IMR-90 (cell line): ENCODE measurements around the gene LRP5. TPM values are rescaled to one million over a fixed set of nuclear protein-coding genes. Genes with fewer than 3 reads are reported as not detected.

Experiments
- ATAC-seq: fragments of 200-7000 bp; cut with Tn5 transposase; 2 replicates; pipeline ENCODE4 v1.9.1; 2020; ENCODE audit warnings: low read depth, mild to moderate bottlenecking, moderate library complexity
- BruUV-seq: library from RNA; stranded (reverse); fragments of 400-500 nt; replicated peaks from 2 replicates; lab custom pipeline; 2021; lab: Mats Ljungman, UMichigan
- CTCF ChIA-PET: fragments of 300-600 bp; formaldehyde crosslinking; extraction: SDS; loops from one replicate; lab custom pipeline; 2021; ENCODE audit warnings: antibody characterized with exemption; lab: Yijun Ruan, JAX
- POLR2A ChIA-PET: fragments of 300-600 bp; sonication (Branson Sonifier 250); formaldehyde crosslinking; loops from one replicate; lab custom pipeline; 2022; ENCODE audit warnings: antibody characterized with exemption; ENCODE audit not compliant: unreplicated experiment; lab: Charles Lee
- DNase-seq: peaks from one replicate; pipeline ENCODE4 v3.0.0; 2013
- H2AFZ ChIP-seq: replicated peaks from 2 replicates; pipeline ENCODE3; 2013; ENCODE audit warnings: low read length, mild to moderate bottlenecking; ENCODE audit not compliant: poor library complexity
- H2AK5ac ChIP-seq: 2 replicates; pipeline ENCODE4 v1.6.1; 2013; ENCODE audit warnings: low read depth, low read length, inconsistent platforms
- H2AK9ac ChIP-seq: replicated peaks from 2 replicates; pipeline ENCODE3; 2013; ENCODE audit warnings: mild to moderate bottlenecking, low read depth, low read length, moderate library complexity; ENCODE audit not compliant: poor library complexity
- H2BK120ac ChIP-seq: 2 replicates; pipeline ENCODE4 v1.6.1; 2013; ENCODE audit warnings: low read depth, low read length, inconsistent platforms
- H2BK15ac ChIP-seq: 3 replicates; pipeline ENCODE4 v1.6.1; 2013; ENCODE audit warnings: low read depth, low read length, inconsistent platforms
- H2BK20ac ChIP-seq: 2 replicates; pipeline ENCODE4 v1.6.1; 2013; ENCODE audit warnings: low read depth, mild to moderate bottlenecking, inconsistent platforms, low read length, moderate library complexity
- H2BK5ac ChIP-seq: 2 replicates; pipeline ENCODE4 v1.6.1; 2013; ENCODE audit warnings: mild to moderate bottlenecking, low read depth, low read length, inconsistent platforms; ENCODE audit not compliant: poor library complexity, severe bottlenecking
- H3K14ac ChIP-seq: replicated peaks from 2 replicates; pipeline ENCODE4 v1.6.1; 2013; ENCODE audit warnings: low read depth, low read length, inconsistent platforms
- H3K18ac ChIP-seq: 2 replicates; pipeline ENCODE4 v1.6.1; 2013; ENCODE audit warnings: low read depth, low read length, control low read depth
- H3K23ac ChIP-seq: 2 replicates; pipeline ENCODE4 v1.6.1; 2013; ENCODE audit warnings: low read depth, low read length, inconsistent platforms
- H3K27ac ChIP-seq: 2 replicates; pipeline ENCODE4 v1.5.1; 2013; ENCODE audit warnings: mild to moderate bottlenecking, control low read depth, low read length; ENCODE audit not compliant: insufficient read depth
- H3K27me3 ChIP-seq: 2 replicates; pipeline ENCODE4 v1.6.1; 2013; ENCODE audit warnings: low read length; ENCODE audit not compliant: control insufficient read depth, insufficient read depth
- H3K36me3 ChIP-seq: 2 replicates; pipeline ENCODE4 v1.6.1; 2013; ENCODE audit warnings: low read length, mixed read lengths; ENCODE audit not compliant: control insufficient read depth, insufficient read depth
- H3K4ac ChIP-seq: 2 replicates; pipeline ENCODE4 v1.6.1; 2013; ENCODE audit warnings: low read depth, low read length, inconsistent platforms
- H3K4me1 ChIP-seq: 2 replicates; pipeline ENCODE4 v1.6.1; 2013; ENCODE audit warnings: low read length, mixed read lengths; ENCODE audit not compliant: control insufficient read depth, insufficient read depth
- H3K4me2 ChIP-seq: 2 replicates; pipeline ENCODE4 v1.6.1; 2013; ENCODE audit warnings: low read depth, mild to moderate bottlenecking, control low read depth, low read length, moderate library complexity
- H3K4me3 ChIP-seq: 2 replicates; pipeline ENCODE4 v1.5.1; 2013; ENCODE audit warnings: low read depth, mild to moderate bottlenecking, control low read depth, low read length, moderate library complexity; ENCODE audit not compliant: insufficient read depth
- H3K56ac ChIP-seq: 2 replicates; pipeline ENCODE4 v1.6.1; 2013; ENCODE audit warnings: low read length, inconsistent platforms; ENCODE audit not compliant: insufficient read depth; ENCODE audit errors: extremely low read depth
- H3K79me1 ChIP-seq, 2 experiments: 2 replicates each; pipeline ENCODE4 v1.6.1; 2013; ENCODE audit warnings: low read length in 2 of 2, inconsistent platforms in 1 of 2, low read depth in 1 of 2
- H3K9ac ChIP-seq: 2 replicates; pipeline ENCODE4 v1.6.1; 2013; ENCODE audit warnings: low read depth, low read length, control low read depth
- H3K9me1 ChIP-seq: 2 replicates; pipeline ENCODE4 v1.6.1; 2013; ENCODE audit warnings: low read length, inconsistent platforms; ENCODE audit not compliant: insufficient read depth
- H3K9me3 ChIP-seq: 2 replicates; pipeline ENCODE4 v1.6.1; 2013; ENCODE audit warnings: low read length; ENCODE audit not compliant: control insufficient read depth, insufficient read depth
- H4K20me1 ChIP-seq: 2 replicates; pipeline ENCODE4 v1.6.1; 2013; ENCODE audit warnings: low read length, inconsistent platforms; ENCODE audit not compliant: insufficient read depth
- H4K5ac ChIP-seq: 2 replicates; pipeline ENCODE4 v1.6.1; 2013; ENCODE audit warnings: mild to moderate bottlenecking, low read depth, low read length, control low read depth
- H4K8ac ChIP-seq, 2 experiments: 2 replicates each; pipeline ENCODE4 v1.6.1; 2013; ENCODE audit warnings: low read depth in 2 of 2, low read length in 2 of 2, control low read depth in 1 of 2, inconsistent platforms in 1 of 2
- H4K91ac ChIP-seq: 2 replicates; pipeline ENCODE4 v1.6.1; 2013; ENCODE audit warnings: low read depth, low read length, inconsistent platforms; ENCODE audit not compliant: insufficient read depth
- CEBPB ChIP-seq: IDR thresholded peaks from 2 replicates; pipeline ENCODE4 v1.6.1; 2012; ENCODE audit warnings: low read depth, low read length, improper control_type of control experiment
- ELK1 ChIP-seq: fragments of 150-350 bp; IDR thresholded peaks from 2 replicates; pipeline ENCODE4 v1.6.1; 2016; ENCODE audit warnings: low read depth, mild to moderate bottlenecking, low read length, moderate library complexity, borderline replicate concordance
- MAFK ChIP-seq: IDR thresholded peaks from 2 replicates; pipeline ENCODE4 v1.6.1; 2012; ENCODE audit warnings: low read depth, low read length, improper control_type of control experiment
- MAZ ChIP-seq: IDR thresholded peaks from 2 replicates; pipeline ENCODE4 v1.6.1; 2012; ENCODE audit warnings: low read depth, mild to moderate bottlenecking, low read length, improper control_type of control experiment, moderate library complexity, borderline replicate concordance
- MXI1 ChIP-seq: IDR thresholded peaks from 2 replicates; pipeline ENCODE4 v1.6.1; 2012; ENCODE audit warnings: low read depth, mild to moderate bottlenecking, low read length, moderate library complexity, borderline replicate concordance
- NFE2L2 ChIP-seq: fragments of 150-350 bp; IDR thresholded peaks from 2 replicates; pipeline ENCODE4 v1.6.1; 2016; ENCODE audit warnings: low read depth, mild to moderate bottlenecking, low read length
- POLR2A ChIP-seq: IDR thresholded peaks from 2 replicates; pipeline ENCODE4 v1.6.1; 2012; ENCODE audit warnings: mild to moderate bottlenecking, low read depth, low read length
- RCOR1 ChIP-seq: IDR thresholded peaks from 2 replicates; pipeline ENCODE4 v1.6.1; 2012; ENCODE audit warnings: mild to moderate bottlenecking, low read length, improper control_type of control experiment; ENCODE audit not compliant: insufficient replicate concordance
- RFX5 ChIP-seq: IDR thresholded peaks from 2 replicates; pipeline ENCODE4 v1.8.0; 2012; ENCODE audit warnings: low read depth, mild to moderate bottlenecking, low read length, moderate library complexity
- WGBS, 2 experiments: methylation state at CpG; one replicate each; pipeline versions ENCODE4 v1.1.5 to v1.1.7; 2013; ENCODE audit warnings: missing lambda C conversion rate in 2 of 2; ENCODE audit not compliant: insufficient read length in 1 of 2; ENCODE audit errors: extremely low coverage in 2 of 2; 5-methylcytosine and 5-hydroxymethylcytosine counted together
- dilution Hi-C: fragments of 300-500 bp; cut with HindIII; formaldehyde crosslinking; loops from one replicate; pipeline ENCODE4 v1.14.3; 2018; ENCODE audit warnings: low sequenced_read_pairs; ENCODE audit not compliant: unreplicated experiment
- in situ Hi-C: fragments of 300-500 bp; cut with MboI; formaldehyde crosslinking; loops from 3 replicates; pipeline ENCODE4 v1.14.3; 2019; ENCODE audit warnings: low sequenced_read_pairs, inconsistent platforms, mixed read lengths
- intact Hi-C: fragments of 100-400 bp; cut with micrococcal nuclease; formaldehyde crosslinking; loops from 2 replicates; pipeline ENCODE4 v1.10.0; 2022
- polyA plus RNA-seq, 3 experiments: library from polyadenylated mRNA; depleted of rRNA; stranded (reverse); fragments of >200 nt; gene quantifications; 2 replicates each; pipeline ENCODE4 v1.2.3, GENCODE V29; 2012; ENCODE audit warnings: low replicate concordance in 1 of 3
- total RNA-seq: library from RNA; depleted of rRNA; stranded (reverse); fragments of >200 nt; gene quantifications from 2 replicates; pipeline ENCODE4 v1.2.3, GENCODE V29; 2012
- TF ChIP-seq, protein P1 (sequence below): conservative IDR thresholded peaks from 2 replicates; pipeline ENCODE4 v1.5.1; 2012; ENCODE audit warnings: mild to moderate bottlenecking, low read depth, low read length, improper control_type of control experiment
- TF ChIP-seq, protein P2 (sequence below): fragments of 150-350 bp; IDR thresholded peaks from 2 replicates; pipeline ENCODE4 v1.6.1; 2017; ENCODE audit warnings: mild to moderate bottlenecking, antibody characterized with exemption, low read length, low read depth

Gene LRP5
- total and polyA plus RNA-seq, 2 of the 4 experiments (the other 2 are of a cell fraction): 10.4 to 15.0 TPM

- ATAC-seq (no peak), DNase-seq (no peak)
- Histone ChIP-seq H3K36me3 (peaks cover 51% of the 10 kb centered on the region), H2AFZ (peak overlapping the region; percentile 21), H2BK120ac (no peak overlapping the region), H4K91ac (no peak overlapping the region), H3K14ac (no peak overlapping the region), H3K9me3 (peaks cover 14% of the 10 kb centered on the region), H3K9me1 (peaks cover 5% of the 10 kb centered on the region; the same call in 1 of the 2 replicates), H3K23ac (no peak overlapping the region), H3K27ac (no peak overlapping the region), H3K4ac (no peak overlapping the region), H3K9ac (no peak overlapping the region), H3K4me3 (no peak overlapping the region), H4K20me1 (no peaks in the 10 kb centered on the region), H3K56ac (no peak overlapping the region), H2BK5ac (no peak overlapping the region), H2AK9ac (no peak overlapping the region), H4K8ac (no peak overlapping the region), H3K4me1 (peaks cover 1% of the 10 kb centered on the region), H3K27me3 (no peaks in the 10 kb centered on the region), H4K5ac (no peak overlapping the region), H3K4me2 (no peak overlapping the region), H2BK15ac (no peak overlapping the region), H2BK20ac (no peak overlapping the region), H3K79me1 (no peaks in the 10 kb centered on the region), H3K18ac (no peak overlapping the region), H2AK5ac (no peak overlapping the region)
- ChIA-PET POLR2A (no interaction called here), CTCF (no interaction called here)
- intact Hi-C loops (no loop called here), dilution Hi-C loops (no loop called here), in situ Hi-C loops (no loop called here)
- TF ChIP-seq NFE2L2 (no peak), RCOR1 (no peak), RFX5 (no peak), CEBPB (no peak), POLR2A (no peak), MXI1 (no peak), MAFK (no peak), ELK1 (no peak), MAZ (no peak)
- TF ChIP-seq, protein P1, sequence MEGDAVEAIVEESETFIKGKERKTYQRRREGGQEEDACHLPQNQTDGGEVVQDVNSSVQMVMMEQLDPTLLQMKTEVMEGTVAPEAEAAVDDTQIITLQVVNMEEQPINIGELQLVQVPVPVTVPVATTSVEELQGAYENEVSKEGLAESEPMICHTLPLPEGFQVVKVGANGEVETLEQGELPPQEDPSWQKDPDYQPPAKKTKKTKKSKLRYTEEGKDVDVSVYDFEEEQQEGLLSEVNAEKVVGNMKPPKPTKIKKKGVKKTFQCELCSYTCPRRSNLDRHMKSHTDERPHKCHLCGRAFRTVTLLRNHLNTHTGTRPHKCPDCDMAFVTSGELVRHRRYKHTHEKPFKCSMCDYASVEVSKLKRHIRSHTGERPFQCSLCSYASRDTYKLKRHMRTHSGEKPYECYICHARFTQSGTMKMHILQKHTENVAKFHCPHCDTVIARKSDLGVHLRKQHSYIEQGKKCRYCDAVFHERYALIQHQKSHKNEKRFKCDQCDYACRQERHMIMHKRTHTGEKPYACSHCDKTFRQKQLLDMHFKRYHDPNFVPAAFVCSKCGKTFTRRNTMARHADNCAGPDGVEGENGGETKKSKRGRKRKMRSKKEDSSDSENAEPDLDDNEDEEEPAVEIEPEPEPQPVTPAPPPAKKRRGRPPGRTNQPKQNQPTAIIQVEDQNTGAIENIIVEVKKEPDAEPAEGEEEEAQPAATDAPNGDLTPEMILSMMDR: no peak
- TF ChIP-seq, protein P2, sequence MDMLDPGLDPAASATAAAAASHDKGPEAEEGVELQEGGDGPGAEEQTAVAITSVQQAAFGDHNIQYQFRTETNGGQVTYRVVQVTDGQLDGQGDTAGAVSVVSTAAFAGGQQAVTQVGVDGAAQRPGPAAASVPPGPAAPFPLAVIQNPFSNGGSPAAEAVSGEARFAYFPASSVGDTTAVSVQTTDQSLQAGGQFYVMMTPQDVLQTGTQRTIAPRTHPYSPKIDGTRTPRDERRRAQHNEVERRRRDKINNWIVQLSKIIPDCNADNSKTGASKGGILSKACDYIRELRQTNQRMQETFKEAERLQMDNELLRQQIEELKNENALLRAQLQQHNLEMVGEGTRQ: no peak
- WGBS, 2 experiments: 85% methylated on average over 13 of the region's 24 CpGs; no CpG with 5 or more reads in 1 of the 2 experiments
- BruUV-seq: no TSS peak
Observed at GRCh38 chr11:68431984-68432645, 119.7 kb downstream of the LRP5 start.
